ENCODE data around the gene DOK6.

Gene DOK6

DNA sequence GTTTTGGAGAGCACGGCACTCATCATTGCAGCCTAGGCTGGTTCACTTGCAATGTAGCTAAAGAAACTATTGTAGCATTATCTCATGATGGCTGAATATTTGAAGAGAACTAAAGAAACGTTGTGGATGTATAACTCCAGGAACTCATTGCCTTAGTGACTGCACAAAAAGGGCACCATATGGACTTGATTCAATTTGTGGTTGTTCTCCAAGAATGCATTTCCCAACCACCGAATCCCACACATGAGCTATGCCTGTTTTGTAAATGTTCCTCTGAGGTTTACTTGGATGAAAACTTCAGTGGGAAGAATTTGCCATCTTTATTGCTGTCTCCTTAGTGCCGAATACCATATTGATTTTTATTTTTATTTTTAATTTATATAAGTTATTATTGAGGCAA lies 43.5 kb downstream of the DOK6 start:
- DNase-seq = no peak

DNA sequence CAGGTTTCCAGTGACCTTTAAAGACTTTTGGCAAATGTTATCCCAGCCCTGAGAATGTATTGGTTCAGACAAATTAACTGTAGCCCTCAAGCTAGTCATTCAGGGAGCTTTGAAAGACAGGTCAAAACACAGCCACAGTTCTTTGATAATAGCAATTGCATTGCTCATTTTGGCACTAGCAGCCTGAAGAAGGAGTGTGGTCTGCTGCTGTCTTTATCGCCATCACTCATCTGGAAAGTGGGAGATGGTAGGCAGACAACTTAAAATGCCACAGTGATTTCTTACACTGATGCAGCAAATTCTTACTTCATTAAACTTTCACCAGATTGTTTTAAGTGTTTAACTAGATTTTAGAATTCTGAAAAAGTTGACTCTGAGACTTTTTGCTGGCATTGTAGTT lies 47.2 kb downstream of the DOK6 start:
- DNase-seq = no peak

DNA sequence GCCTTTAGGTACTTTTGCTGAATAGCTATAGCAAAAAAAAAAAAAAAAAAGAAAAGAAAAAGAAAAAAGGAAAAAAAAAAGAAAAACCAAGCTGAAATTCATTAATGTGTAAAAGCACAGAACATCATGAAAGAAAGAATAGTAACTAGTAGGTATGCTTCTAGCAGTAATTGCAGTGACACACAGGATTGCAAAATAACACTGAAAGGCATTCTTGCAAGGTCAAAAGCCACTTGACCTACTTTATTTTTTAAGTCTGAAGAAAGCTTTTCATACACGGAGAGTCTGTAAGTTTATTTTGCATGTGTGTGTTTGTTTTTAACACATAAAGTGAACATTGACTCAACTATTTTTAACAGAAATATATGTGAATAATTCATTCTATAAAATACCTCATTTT lies 54.4 kb downstream of the DOK6 start:
- DNase-seq = no peak

DNA sequence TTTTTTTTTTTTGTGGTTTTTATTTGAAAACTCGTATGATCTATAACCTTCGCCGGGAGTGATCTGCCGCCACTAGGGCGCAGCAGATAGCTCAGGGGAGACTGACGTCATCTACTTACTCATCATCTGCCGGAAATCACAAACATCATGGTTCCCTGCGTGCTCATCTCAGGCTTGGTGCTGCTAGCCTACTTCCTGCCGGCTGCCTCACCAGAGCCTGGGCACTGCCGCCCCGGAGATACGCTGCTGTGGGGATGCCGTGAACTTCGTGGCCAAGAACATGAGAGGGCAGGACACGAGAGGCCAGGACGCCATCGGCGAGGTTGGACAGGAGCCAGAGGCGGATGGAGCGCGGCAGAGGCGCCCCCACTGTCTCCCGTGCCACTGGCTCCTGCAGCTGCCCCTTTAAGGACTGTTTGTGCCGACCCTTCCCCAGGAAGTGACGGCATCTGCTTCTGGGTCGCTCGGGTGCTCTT lies 68.8 kb downstream of the DOK6 start:
- no peak for DNase-seq

DNA sequence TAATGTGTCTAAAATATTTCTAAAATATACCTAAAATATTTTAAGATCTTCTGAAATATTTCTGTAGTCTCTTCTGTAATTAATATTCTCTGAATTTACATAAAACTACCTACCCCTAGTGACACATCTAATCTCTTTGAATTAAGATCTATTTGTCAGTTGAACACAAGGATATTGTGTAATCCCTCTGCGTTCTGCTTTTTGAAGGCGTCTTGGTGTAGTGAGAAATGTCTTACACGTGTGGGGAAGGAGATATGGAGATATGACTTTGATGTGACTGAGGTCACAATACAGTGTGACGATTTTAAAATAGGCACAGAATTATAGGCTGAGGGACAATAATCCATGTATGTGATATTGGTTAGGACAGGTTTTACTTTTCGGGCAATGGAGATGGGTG lies 79.8 kb downstream of the DOK6 start:
- no peak for DNase-seq

DNA sequence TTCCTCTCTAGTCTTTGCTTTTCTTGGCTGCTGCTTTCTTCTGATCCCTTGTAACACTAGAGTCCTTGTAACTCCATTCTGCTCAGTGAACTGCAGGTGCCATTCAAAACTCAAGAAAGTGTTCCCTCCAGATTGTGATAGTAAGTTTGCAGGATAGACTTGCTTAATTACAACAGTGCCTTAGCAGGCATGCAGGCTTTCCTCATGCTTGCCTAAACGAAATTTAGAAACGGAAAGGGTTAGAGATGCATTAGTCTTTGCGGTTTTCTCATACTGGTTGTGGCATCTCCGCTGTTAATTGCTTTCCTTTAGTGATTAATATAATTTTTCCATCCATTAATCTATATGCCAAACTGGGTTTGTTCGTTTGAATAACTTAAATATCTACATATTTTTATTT lies 82.9 kb downstream of the DOK6 start:
- DNase-seq = no peak

DNA sequence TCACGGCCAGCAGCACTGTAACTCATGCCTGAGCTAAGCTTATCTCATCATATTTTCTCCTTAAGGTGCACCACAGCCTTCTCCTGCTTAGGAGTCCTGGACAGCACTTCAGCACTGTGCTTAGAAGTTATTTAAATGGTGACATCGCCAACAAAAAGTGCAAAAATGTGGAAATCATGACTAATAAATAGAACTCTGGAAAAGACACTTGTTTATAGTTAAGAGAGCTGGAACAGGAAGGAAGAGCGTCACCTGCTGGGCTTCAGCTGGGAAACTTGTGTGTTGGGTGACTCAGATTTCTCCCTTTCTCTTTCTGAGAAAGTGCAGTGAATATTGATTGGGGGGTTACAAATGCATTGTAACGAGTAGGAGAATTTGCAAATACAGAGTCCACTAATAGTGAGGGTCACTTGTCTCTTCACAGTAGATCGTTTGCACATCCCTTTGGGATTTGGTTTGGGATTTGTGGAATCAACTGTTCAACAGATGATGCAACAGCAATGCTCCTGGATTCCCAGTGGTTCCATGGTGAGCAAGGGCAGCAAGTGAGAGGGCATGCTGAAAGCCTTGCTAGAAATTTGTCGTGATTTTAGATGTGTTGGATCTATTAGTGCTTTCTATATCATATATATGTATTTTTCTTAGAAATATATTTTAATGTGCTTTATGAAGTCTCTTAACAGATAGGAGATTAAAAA lies 84.2 kb downstream of the DOK6 start:
- DNase-seq = no peak

DNA sequence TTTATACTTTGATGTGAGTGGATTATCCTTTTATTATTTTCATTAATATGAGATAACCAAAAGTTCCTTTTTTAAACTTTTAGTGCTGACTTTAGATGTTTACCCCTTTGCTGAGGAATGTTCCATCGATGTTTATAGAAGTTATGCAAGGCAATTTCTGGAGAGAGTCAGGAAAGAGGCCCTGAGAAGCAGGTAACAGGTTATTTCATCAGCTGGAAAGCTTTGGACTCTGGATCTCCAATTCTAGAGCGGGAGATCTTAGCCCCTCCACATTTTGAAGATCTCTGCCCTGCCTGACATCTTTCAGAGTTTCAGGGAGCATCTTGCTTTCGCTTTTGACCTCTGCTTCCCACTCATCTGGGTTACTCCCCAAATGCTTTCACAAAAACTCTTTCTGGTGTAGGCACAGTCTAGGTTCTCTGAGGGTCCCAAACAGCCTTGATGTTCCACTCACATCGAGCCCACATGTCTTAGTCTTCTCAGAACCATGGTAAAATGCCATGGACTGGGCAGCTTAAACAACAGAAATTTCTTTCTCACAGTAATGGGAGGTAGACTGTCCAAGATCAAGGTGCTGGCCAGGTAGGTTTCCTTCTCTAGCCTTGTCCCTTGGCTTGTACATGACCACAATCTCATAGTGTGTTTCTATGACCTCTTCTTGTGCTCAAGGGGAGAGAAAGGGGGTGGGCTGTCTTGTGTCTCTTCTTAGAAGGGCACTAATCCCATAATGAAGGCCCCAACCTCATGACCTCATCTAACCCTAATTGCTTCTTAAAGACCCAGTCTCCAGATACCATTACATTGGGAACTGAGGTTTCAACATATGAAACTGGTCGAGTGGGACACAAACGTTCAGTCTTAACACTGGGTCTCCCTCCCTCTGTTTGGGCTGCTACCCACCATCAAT lies 87.1 kb downstream of the DOK6 start:
- DNase-seq = no peak

DNA sequence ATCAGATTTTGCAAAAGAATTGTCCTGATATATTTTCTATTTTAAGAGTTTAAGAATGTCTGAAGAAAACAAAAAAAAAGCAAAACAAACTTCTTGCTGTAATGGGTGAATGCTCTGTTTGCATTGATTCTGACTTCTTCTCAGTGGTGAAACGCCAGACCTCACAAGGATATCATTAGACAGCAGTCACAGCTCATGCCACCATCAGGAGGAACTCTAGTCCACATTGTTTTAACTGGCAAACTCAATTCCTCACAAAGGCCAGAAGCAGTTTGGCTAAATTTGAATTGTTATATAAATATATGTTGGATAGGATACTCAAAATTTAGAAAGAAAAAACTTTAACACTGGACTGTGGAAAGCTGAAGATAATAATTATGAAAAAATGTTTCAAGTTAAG lies 89.4 kb downstream of the DOK6 start:
- no peak for DNase-seq

DNA sequence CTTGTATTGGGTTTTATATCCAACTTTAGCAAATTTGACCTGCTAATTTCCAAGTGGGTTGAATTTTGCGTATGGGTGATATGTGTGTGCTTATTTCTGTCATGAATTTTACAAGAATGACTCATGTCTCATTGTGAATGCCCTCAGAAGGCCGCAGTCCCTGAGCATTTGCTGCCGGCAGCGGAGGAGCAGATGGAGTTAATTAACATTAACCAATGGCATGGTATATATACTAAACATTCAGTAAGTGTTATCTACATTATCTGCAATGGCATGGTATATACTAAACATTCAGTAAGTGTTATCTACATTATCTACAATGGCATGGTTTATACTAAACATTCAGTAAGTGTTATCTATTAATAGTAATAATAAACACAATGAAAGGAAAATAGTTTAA lies 90.1 kb downstream of the DOK6 start:
- no peak for DNase-seq

DNA sequence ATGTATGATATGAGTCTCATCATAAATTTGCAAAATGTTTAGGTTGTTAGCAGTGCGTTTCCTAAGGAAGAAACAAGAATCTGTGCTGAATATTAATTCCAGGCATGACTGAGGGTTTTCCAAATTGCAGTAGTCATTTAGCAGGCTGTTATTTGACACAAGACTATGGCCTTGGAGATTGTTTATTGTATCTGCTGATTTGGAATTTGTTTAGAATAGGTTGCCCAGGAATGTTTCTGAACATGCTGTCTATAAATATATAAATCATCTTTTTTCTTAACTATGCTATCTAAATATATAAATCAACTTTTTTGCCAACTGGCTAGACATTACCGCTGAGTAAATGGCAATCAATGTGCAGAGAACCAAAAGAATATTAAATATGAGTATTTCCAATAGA lies 90.9 kb downstream of the DOK6 start:
- DNase-seq = no peak

DNA sequence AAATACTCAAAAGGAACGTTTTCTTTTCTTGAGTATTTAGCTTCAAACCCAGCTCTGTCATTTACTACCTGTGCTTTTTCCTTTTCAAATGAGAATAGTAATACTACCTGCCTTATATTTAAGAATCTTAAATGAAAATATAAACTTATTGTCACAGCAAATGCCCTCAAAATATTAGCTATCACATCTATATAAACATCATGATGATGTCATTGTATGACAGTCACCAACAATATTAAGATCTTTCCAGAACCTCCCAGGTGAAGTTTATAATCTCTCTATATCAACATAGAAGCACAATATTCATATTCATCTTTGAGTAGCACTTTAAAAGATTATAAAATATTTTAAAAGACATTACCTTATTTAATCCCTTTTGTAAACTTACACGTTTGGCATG lies 92.2 kb downstream of the DOK6 start:
- no peak for DNase-seq

DNA sequence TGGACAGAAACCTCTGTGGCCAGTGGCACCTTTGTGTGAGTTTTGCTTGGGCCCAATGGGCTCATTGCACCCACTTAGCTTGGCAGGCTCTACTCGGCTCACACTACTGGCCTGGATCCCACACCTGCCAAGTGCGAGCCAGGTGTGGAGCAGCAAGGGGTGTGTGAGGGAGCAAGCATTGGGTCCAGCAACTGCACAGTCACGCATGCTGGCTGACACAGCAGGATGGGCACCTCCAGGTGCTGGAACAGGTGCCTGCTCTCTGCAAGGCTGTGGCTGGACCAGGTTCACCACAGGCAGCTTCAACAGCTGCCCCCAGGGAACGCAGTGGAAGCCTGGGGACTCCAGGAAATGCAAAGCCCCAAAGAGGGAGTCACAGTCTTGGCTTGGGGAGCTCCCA lies 94.2 kb downstream of the DOK6 start:
- no peak for DNase-seq

DNA sequence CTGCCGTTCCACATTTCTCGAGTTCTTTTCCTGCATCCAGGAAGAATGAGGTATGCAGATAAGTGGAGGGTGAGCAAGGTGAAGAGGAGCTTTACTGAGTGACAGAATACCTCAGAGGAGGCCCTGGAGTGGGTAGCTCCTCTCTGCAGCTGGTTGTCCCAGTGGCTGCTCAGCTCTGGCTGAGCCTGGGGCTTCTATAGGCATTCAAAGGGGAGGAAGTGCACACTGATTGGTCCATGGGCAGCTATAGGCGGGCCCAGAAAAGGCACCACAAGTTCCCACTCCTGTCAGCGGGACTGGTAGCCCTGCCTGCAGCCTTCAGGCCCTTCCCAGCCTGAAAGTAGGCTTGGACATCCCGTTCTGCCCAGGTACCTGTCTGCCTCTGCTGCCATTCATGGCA lies 94.7 kb downstream of the DOK6 start:
- no peak for DNase-seq

DNA sequence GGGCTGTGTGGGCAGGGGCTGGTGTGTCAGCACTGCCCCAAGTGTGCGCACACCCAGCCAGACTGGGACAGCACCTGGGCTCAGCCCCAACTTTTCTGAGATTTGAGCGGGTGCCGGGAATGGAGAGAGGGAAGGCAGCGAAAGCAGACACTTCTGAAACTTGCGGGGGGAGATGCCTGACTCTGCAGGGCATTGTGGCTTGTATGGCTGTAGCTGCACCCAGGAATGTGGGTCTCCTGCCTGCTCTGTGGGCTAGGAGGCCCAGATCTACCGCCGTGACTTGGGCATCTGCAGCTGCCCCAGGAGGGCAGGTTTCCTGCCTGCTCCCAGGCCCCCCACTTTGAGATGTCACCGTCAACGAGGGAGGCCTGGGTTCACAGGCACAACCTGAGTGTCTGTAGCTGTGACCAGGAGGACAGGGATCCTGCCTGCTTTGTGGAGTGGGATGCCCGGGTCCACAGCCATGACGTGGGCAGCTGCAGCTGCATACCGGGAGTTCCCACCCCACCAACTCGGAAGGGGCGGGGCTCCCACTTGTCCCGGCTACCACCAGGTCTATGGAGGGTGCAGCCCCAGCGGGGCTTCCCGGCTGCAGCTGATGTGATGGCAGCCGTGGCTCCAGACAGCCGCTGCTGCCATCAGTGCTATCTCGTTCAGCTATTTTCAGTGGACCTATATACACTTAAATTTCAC lies 95.3 kb downstream of the DOK6 start:
- DNase-seq = no peak

DNA sequence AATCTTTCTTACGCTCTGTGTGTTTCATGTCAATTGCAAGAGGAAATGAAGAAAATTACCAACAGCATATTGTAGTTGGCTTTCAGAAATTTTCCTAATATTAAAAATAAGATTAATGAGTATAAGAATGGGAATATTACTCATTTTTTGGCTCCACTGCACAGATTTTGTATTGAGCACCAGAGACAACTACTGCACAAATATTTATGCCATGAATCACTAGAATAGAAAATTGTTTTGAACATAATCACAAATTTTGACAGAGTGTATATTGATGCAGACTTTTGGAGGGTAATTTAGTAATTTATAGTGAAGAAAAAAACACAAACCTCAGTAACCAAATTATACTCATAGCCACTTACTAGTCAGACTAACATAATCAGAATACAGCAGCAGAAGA lies 118.3 kb downstream of the DOK6 start:
- DNase-seq = no peak

DNA sequence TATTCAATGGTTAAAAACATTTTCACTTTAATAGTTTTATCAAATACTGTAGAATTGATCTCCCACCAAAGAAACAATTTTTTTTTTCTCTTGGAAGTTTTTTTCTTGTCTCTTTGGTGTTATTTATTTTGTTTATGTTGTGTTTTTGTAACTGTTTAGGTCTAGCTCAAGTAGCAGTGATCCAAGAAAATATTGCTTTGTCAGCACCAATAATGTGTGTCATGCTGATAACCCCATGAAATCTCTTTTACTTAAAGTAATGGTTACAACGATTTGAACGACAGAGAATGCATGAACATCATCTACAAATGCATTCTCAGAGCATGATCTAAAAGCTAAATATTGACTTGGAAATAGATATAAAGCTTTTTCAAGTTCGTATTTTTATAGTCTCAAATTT lies 122.9 kb downstream of the DOK6 start:
- no peak for DNase-seq

DNA sequence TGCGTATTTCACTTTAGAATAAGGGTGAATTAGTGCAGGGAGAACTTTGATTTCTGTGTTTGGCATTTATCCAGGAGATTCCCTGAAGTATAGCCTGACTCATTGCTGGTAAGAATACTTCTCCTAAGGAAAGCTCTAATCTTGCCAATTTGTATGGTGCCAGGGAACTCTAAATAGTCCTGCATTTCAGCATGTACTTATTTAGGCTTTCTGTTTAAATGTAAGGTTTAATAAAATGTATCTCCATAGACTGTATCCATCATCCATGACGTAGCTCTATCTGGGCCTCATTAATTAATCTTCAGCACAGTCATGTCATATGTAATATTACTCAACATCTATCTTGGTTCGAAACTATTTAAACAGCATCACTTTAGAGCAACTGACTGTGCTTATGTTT lies 127.7 kb downstream of the DOK6 start:
- DNase-seq = no peak

DNA sequence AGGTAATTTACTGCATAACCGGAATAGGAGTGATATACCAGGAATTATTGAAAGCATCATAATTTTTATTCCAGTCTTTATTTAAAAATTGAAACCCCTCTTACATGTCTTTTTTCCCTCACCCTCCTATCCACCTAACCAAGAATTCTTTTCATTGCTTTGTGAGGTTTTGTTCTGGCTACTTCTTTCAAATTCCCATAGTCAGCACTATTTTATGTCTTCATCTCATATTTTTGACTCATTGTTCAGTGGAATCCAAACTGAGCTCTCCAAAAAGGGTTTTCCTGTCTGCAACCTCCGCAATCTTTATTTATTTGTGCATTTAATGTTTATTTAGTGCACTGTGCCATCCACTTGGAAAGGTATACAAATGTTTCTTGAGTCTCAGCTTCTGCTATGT lies 128.5 kb downstream of the DOK6 start:
- no peak for DNase-seq

DNA sequence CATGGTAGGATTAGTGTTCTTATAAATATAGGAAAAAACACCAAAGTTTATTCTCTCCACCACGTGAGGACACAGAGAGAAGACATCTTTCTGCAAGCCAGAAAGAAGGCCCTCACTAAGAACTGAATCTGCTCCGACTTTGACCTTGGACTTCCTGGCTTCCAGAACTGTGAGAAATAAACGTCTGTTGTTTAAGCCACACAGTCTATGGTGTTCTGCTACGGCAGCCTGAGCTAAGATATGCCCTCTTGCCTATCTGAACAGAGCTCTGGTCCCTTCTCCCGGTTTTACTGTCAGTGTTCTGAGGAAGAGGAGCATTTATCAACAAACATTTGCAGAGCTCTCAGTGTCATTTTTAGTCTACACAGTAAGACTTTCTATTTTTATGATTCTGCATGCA lies 131.3 kb downstream of the DOK6 start:
- DNase-seq = no peak

DNA sequence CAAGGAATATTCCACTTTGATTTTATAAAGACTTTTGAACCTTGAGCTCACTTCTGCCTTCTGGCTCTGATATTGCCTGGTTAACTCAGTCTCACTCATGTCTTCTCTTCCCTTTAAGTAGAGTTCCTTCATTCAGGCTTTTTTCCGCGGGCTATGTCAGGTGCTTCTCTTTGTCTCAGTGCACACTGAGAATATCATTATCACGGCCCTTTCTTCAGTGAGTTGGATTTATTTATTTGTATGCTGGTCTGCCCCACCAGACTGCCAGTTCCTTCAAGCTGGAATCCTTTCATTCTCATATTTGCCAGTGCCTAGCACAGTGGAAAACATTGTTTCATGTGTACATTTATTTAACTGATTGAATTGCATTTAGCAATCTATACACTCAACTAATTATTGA lies 136.5 kb downstream of the DOK6 start:
- DNase-seq = no peak

DNA sequence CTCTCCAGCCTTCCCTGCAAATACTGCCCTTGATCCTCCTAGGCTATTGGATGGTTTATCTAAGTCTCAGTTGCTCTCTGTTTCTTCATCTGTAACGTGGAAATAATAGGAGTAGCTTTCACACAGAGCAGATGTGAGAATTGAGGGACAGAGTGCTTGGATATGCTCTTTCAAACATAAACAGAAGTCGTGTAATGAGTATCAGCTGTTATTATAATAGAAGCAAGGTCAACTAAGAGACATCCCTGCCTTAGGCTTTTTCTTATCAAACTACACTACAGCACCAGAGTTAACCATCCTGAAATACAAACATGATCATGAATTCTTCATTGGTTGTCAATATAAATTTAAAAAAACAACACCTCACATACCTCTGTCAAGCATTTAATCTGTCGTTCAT lies 138.2 kb downstream of the DOK6 start:
- no peak for DNase-seq

DNA sequence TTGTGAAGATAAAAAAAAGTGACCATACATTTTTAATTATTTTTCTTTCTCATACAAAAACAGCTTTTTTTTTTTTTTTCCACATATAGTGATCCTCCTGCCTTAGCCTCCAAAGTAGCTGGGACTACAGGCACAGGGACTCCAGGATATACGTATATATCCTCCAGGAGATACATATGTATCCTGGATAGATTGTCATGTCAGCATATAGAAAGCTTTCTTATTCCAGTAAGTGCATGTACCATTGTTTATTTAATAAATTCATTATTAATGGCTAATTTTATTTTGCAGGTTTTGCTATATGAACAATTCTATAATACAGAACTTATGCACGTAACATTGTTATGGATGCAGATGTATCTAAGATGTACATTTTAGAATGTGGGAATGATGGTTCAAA lies 138.7 kb downstream of the DOK6 start:
- no peak for DNase-seq

DNA sequence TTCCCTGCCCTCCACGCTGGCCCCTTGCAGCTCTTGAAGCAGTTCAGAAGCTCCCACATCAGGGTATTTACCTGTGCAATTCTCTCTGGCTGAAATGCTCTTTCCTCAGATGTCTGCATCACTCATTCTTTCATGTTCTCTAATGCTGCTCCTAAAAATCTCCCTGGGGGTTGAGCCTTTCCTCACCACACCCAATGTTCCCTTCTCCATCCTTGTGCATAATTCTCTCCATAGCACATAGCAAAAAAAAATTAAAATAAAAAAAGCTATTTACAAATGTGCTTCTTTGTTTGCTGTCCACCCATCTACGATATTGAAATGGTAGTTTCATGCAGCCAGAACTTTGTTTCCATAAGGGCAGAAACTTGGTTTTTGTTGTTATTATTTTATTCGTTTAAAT lies 155.5 kb downstream of the DOK6 start:
- no peak for DNase-seq
